ENCODE measurements around the gene AKAP6.

DNA sequence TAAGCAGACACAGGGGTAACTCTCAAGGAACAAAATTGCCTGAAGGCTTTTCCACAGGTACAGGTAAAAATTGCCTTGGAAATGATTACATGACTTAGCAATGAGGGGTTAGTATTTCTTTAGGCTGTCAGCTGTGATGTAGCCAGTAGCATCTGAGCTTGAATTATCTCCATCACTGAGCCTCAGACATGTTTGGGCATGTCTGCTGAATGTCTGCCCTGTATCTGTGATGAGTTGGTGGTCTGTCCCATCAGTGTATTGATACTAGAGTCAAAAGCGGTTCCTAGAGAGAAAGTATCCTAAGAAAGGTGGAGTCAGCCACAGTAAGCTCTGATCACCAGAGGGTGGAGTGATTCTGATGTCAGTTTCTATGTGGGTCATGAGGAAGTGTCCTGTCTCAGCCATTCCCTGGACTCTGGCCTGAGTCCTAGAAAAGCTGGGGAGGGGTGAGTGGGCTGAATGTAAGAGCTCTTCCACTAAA lies 16.3 kb downstream of the AKAP6 start:
- TF ChIP-seq EZH2 (IDR thresholded peaks at IDR 0.05; ENCODE audit: low read depth, unreplicated experiment): no peak
- TF ChIP-seq, protein P1, sequence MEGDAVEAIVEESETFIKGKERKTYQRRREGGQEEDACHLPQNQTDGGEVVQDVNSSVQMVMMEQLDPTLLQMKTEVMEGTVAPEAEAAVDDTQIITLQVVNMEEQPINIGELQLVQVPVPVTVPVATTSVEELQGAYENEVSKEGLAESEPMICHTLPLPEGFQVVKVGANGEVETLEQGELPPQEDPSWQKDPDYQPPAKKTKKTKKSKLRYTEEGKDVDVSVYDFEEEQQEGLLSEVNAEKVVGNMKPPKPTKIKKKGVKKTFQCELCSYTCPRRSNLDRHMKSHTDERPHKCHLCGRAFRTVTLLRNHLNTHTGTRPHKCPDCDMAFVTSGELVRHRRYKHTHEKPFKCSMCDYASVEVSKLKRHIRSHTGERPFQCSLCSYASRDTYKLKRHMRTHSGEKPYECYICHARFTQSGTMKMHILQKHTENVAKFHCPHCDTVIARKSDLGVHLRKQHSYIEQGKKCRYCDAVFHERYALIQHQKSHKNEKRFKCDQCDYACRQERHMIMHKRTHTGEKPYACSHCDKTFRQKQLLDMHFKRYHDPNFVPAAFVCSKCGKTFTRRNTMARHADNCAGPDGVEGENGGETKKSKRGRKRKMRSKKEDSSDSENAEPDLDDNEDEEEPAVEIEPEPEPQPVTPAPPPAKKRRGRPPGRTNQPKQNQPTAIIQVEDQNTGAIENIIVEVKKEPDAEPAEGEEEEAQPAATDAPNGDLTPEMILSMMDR (conservative IDR thresholded peaks at IDR 0.05; ENCODE audit: low read depth in 2 of 2): no peak; a peak in 1 of 4 replicates
- TF ChIP-seq POLR2AphosphoS5 (IDR thresholded peaks at IDR 0.05; ENCODE audit: low read depth): no peak
- no peak for TF ChIP-seq EZH2phosphoT487 (IDR thresholded peaks at IDR 0.05; ENCODE audit: unreplicated experiment)
- TF ChIP-seq JUNB (IDR thresholded peaks at IDR 0.05; ENCODE audit: unreplicated experiment): no peak
- no peak for TF ChIP-seq NANOG (IDR thresholded peaks at IDR 0.05; ENCODE audit: borderline replicate concordance)
- TF ChIP-seq, protein P2, sequence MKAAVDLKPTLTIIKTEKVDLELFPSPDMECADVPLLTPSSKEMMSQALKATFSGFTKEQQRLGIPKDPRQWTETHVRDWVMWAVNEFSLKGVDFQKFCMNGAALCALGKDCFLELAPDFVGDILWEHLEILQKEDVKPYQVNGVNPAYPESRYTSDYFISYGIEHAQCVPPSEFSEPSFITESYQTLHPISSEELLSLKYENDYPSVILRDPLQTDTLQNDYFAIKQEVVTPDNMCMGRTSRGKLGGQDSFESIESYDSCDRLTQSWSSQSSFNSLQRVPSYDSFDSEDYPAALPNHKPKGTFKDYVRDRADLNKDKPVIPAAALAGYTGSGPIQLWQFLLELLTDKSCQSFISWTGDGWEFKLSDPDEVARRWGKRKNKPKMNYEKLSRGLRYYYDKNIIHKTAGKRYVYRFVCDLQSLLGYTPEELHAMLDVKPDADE (IDR thresholded peaks at IDR 0.05): no peak

All from GM23338 (cell line).